GM12878 (cell line): ENCODE results near the gene PCDHGC3.

Source experiments
- CREM ChIP-seq: IDR thresholded peaks from 2 replicates; pipeline ENCODE4 v1.6.1; 2014; ENCODE audit warnings: antibody characterized with exemption, low read depth
- EZH2 ChIP-seq: IDR thresholded peaks from 2 replicates; pipeline ENCODE4 v1.6.1; 2012; ENCODE audit warnings: low read depth, mild to moderate bottlenecking, control low read depth, inconsistent platforms, low read length, borderline replicate concordance; ENCODE audit not compliant: control insufficient read depth
- FOXK2 ChIP-seq: fragments of 450-650 bp; IDR thresholded peaks from 2 replicates; pipeline ENCODE4 v1.6.1; 2017; ENCODE audit warnings: mild to moderate bottlenecking, moderate library complexity
- POLR2A ChIP-seq: IDR thresholded peaks from 2 replicates; pipeline ENCODE4 v1.6.1; 2011; ENCODE audit warnings: low read depth, mild to moderate bottlenecking, low read length
- TAF1 ChIP-seq: IDR thresholded peaks from 2 replicates; pipeline ENCODE4 v1.6.1; 2011; ENCODE audit warnings: mild to moderate bottlenecking, low read depth, low read length, borderline replicate concordance
- ZBTB11 ChIP-seq: fragments of 450-650 bp; formaldehyde crosslinking; IDR thresholded peaks from 2 replicates; pipeline ENCODE4 v1.5.0; 2022; ENCODE audit warnings: mild to moderate bottlenecking, missing genetic modification characterization
- ZNF274 ChIP-seq: IDR thresholded peaks from one replicate; pipeline ENCODE4 v1.8.0; 2011; ENCODE audit not compliant: insufficient read length, insufficient read depth
- TF ChIP-seq, protein P1 (sequence below), 3 experiments: IDR thresholded peaks in 2 of 3; conservative IDR thresholded peaks in 1 of 3; 2 replicates each; pipeline ENCODE4 v1.5.1; 2011; ENCODE audit warnings: low read depth in 3 of 3, low read length in 3 of 3, mild to moderate bottlenecking in 3 of 3, control low read depth in 2 of 3, moderate library complexity in 2 of 3, inconsistent platforms in 1 of 3, mixed read lengths in 1 of 3; ENCODE audit not compliant: control insufficient read depth in 2 of 3, insufficient read depth in 1 of 3; ENCODE audit errors: extremely low read depth in 1 of 3
- TF ChIP-seq, protein P2 (sequence below): fragments of 150-350 bp; IDR thresholded peaks from 2 replicates; pipeline ENCODE4 v1.6.1; 2016; ENCODE audit warnings: low read depth, low read length

DNA sequence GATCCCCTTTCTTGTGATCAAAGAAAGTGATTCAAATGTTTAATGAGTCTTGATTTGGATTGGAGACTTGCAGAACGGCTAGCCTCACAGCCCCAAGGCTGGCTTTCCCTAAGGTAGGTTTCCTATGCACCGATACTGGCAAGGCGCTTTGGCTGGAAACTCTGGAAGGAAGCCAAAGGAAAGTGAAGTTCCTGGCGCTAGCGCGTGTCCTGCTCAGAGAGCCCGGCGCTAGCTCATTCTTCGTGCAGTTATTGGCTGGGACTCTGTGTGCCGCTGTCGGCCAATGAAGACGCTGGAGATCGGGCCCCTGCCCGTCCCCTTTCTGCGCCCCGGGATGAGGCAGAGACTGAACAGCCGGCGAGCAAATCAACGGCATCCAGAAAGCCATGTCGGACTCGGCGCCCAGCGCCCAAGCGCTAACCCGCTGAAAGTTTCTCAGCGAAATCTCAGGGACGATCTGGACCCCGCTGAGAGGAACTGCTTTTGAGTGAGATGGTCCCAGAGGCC, at the start of gene PCDHGC3:
- TF ChIP-seq POLR2A, result no peak
- TF ChIP-seq, protein P1, sequence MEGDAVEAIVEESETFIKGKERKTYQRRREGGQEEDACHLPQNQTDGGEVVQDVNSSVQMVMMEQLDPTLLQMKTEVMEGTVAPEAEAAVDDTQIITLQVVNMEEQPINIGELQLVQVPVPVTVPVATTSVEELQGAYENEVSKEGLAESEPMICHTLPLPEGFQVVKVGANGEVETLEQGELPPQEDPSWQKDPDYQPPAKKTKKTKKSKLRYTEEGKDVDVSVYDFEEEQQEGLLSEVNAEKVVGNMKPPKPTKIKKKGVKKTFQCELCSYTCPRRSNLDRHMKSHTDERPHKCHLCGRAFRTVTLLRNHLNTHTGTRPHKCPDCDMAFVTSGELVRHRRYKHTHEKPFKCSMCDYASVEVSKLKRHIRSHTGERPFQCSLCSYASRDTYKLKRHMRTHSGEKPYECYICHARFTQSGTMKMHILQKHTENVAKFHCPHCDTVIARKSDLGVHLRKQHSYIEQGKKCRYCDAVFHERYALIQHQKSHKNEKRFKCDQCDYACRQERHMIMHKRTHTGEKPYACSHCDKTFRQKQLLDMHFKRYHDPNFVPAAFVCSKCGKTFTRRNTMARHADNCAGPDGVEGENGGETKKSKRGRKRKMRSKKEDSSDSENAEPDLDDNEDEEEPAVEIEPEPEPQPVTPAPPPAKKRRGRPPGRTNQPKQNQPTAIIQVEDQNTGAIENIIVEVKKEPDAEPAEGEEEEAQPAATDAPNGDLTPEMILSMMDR (IDR thresholded peaks at IDR 0.05 in 2 of 3, conservative IDR thresholded peaks at IDR 0.05 in 1 of 3; ENCODE audit: control insufficient read depth in 2 of 3, extremely low read depth in 1 of 3, insufficient read depth in 1 of 3, low read depth in 3 of 3, low read length in 3 of 3), result peak; percentile 49 to 86 (median 65); a peak in 5 of 6 replicates
- TF ChIP-seq, protein P2, sequence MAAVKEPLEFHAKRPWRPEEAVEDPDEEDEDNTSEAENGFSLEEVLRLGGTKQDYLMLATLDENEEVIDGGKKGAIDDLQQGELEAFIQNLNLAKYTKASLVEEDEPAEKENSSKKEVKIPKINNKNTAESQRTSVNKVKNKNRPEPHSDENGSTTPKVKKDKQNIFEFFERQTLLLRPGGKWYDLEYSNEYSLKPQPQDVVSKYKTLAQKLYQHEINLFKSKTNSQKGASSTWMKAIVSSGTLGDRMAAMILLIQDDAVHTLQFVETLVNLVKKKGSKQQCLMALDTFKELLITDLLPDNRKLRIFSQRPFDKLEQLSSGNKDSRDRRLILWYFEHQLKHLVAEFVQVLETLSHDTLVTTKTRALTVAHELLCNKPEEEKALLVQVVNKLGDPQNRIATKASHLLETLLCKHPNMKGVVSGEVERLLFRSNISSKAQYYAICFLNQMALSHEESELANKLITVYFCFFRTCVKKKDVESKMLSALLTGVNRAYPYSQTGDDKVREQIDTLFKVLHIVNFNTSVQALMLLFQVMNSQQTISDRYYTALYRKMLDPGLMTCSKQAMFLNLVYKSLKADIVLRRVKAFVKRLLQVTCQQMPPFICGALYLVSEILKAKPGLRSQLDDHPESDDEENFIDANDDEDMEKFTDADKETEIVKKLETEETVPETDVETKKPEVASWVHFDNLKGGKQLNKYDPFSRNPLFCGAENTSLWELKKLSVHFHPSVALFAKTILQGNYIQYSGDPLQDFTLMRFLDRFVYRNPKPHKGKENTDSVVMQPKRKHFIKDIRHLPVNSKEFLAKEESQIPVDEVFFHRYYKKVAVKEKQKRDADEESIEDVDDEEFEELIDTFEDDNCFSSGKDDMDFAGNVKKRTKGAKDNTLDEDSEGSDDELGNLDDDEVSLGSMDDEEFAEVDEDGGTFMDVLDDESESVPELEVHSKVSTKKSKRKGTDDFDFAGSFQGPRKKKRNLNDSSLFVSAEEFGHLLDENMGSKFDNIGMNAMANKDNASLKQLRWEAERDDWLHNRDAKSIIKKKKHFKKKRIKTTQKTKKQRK, result no peak
- TF ChIP-seq FOXK2, result no peak
- 0 out of 2 replicates have a peak, but pooled peaks have one; percentile 26 for TF ChIP-seq TAF1
- TF ChIP-seq ZBTB11 (CRISPR knock-in tag), result no peak
- no peak for TF ChIP-seq EZH2
- no peak for TF ChIP-seq ZNF274
- TF ChIP-seq CREM, result no peak
